ENCODE data around the gene FAM13B. TPM values are rescaled to one million over a fixed set of nuclear protein-coding genes. Genes with fewer than 3 reads are reported as not detected.

FAM13B gene
- polyA plus RNA-seq, 1 of the 3 experiments (the other 2 are of a cell fraction), result 13.0 TPM

GRCh38 chr5:138035605-138036537 is 3.0 kb upstream of the FAM13B start (continued):
- no peak; the same call in 1 of the 2 replicates for TF ChIP-seq PBX3 (IDR thresholded peaks at IDR 0.05)
- TF ChIP-seq SMC3 (IDR thresholded peaks at IDR 0.05; ENCODE audit: low read depth, low read length), result peak; percentile 73
- TF ChIP-seq TEAD4 (IDR thresholded peaks at IDR 0.05; ENCODE audit: borderline replicate concordance, insufficient read depth), result no peak
- TF ChIP-seq RAD21 (IDR thresholded peaks at IDR 0.05; ENCODE audit: low read length), result peak; percentile 78

DNA sequence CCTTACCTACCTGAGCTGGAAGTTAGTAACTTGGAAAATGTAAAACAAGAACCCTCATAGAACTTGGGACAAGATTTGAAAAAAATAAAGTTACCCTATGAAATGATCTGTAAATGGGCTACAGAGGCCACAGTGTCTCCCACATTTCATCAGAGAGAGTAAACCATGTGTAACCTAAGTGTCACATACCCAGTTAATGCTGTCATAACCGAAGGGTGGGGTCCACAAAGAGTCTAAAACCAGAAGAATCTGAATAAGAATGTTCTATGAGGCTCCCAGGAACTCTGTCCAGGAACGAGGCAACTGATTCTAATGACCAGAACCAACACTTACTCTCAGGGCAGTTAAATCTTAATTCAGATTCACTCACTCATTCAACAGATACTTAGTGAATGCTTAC is 1.0 kb upstream of the FAM13B start:
- no peak overlapping the region for H2AFZ ChIP-seq (ENCODE audit: low read depth)
- peaks cover 0 to 2% of the 10 kb centered on the region in 2 experiments for H3K36me3 ChIP-seq (replicated peaks in 1 of 2; ENCODE audit: control insufficient read depth in 1 of 2, insufficient read depth in 2 of 2, low read length in 1 of 2)
- WGBS (ENCODE audit: low lambda C conversion rate), result 67% methylated on average over 2 of the region's 2 CpGs
- peak overlapping the region; percentile 95 to 98; a peak in 2 of 4 replicates for H3K4me3 ChIP-seq (ENCODE audit: low read depth in 2 of 2, low read length in 1 of 2)
- no peaks in the 10 kb centered on the region for H3K9me2 ChIP-seq
- TF ChIP-seq RCOR1 (IDR thresholded peaks at IDR 0.05; ENCODE audit: low read length) (no peak), FOXM1 (IDR thresholded peaks at IDR 0.05; ENCODE audit: low read depth) (no peak), TAF1 (IDR thresholded peaks at IDR 0.05; ENCODE audit: borderline replicate concordance, low read depth, low read length) (no peak), TCF12 (IDR thresholded peaks at IDR 0.05) (no peak), GATA2 (CRISPR knock-in tag; IDR thresholded peaks at IDR 0.05) (no peak), EZH2phosphoT487 (IDR thresholded peaks at IDR 0.05; ENCODE audit: borderline replicate concordance, low read depth) (no peak), CHD2 (IDR thresholded peaks at IDR 0.05; ENCODE audit: low read length, partially characterized antibody) (no peak), USF1 (IDR thresholded peaks at IDR 0.05; ENCODE audit: borderline replicate concordance, low read depth) (no peak), FOSL2 (IDR thresholded peaks at IDR 0.05; ENCODE audit: borderline replicate concordance, low read depth) (no peak), MAX (IDR thresholded peaks at IDR 0.05; ENCODE audit: low read depth) (no peak), NFIC (IDR thresholded peaks at IDR 0.05; ENCODE audit: borderline replicate concordance) (no peak), RXRA (IDR thresholded peaks at IDR 0.05; ENCODE audit: borderline replicate concordance, low read depth) (no peak)
- TF ChIP-seq, protein P1, sequence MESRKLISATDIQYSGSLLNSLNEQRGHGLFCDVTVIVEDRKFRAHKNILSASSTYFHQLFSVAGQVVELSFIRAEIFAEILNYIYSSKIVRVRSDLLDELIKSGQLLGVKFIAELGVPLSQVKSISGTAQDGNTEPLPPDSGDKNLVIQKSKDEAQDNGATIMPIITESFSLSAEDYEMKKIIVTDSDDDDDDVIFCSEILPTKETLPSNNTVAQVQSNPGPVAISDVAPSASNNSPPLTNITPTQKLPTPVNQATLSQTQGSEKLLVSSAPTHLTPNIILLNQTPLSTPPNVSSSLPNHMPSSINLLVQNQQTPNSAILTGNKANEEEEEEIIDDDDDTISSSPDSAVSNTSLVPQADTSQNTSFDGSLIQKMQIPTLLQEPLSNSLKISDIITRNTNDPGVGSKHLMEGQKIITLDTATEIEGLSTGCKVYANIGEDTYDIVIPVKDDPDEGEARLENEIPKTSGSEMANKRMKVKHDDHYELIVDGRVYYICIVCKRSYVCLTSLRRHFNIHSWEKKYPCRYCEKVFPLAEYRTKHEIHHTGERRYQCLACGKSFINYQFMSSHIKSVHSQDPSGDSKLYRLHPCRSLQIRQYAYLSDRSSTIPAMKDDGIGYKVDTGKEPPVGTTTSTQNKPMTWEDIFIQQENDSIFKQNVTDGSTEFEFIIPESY (IDR thresholded peaks at IDR 0.05; ENCODE audit: borderline replicate concordance, low read depth), result no peak
- TF ChIP-seq, protein P2, sequence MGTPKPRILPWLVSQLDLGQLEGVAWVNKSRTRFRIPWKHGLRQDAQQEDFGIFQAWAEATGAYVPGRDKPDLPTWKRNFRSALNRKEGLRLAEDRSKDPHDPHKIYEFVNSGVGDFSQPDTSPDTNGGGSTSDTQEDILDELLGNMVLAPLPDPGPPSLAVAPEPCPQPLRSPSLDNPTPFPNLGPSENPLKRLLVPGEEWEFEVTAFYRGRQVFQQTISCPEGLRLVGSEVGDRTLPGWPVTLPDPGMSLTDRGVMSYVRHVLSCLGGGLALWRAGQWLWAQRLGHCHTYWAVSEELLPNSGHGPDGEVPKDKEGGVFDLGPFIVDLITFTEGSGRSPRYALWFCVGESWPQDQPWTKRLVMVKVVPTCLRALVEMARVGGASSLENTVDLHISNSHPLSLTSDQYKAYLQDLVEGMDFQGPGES (IDR thresholded peaks at IDR 0.05; ENCODE audit: low read depth, low read length), result no peak
- H3K79me2 ChIP-seq (ENCODE audit: insufficient read depth), result peaks cover 39% of the 10 kb centered on the region
- peaks cover 18% of the 10 kb centered on the region for H3F3A ChIP-seq (replicated peaks; ENCODE audit: insufficient read depth)
- DNase-seq, result no peak
- H3K27me3 ChIP-seq (ENCODE audit: insufficient read depth), result no peaks in the 10 kb centered on the region
- peaks cover 10 to 12% of the 10 kb centered on the region in 2 experiments; a peak in 3 of 4 replicates for H3K4me1 ChIP-seq (ENCODE audit: control insufficient read depth in 1 of 2, insufficient read depth in 2 of 2, low read depth in 1 of 2, low read length in 1 of 2)
- H4K20me1 ChIP-seq (ENCODE audit: insufficient read depth), result peaks cover 34% of the 10 kb centered on the region
- H3K9ac ChIP-seq, result peak overlapping the region; percentile 99; the same call in 1 of the 2 replicates
- CTCF ChIA-PET, result interaction anchor here (0.8 to 5.6 kb wide), 7 partner anchors 10 to 255 kb away, joined by 3 to 74 read pairs (median 5); partner anchors contain the start of gene PKD2L2
- POLR2A ChIA-PET, result no interaction called here
- peak overlapping the region; percentile 95 for H3K4me2 ChIP-seq
- H3K9me3 ChIP-seq, result no peaks in the 10 kb centered on the region
- no peak overlapping the region for H3K27ac ChIP-seq (ENCODE audit: low read depth in 2 of 2, low read length in 1 of 2)

Measured in SK-N-SH (cell line).